Tibial artery (tissue), 4 donors: ENCODE results near the gene PPL.

Experiments
- DNase-seq, 2 donors: peaks; one replicate each; pipeline ENCODE4 v3.0.0-alpha.2; 2019
- H3K27ac ChIP-seq, 2 donors: fragments of 200-600 bp; sonication (generic) in 1 of 2; 1 replicate in 1 of 2; 2 replicates in 1 of 2; pipeline ENCODE4 v1.5.1; 2018 to 2019; ENCODE audit warnings: mild to moderate bottlenecking in 1 of 2
- H3K27me3 ChIP-seq, 2 donors: fragments of 200-600 bp; sonication (generic) in 1 of 2; one replicate each; pipeline versions ENCODE4 v1.5.1 to v1.6.0; 2016 to 2019
- H3K36me3 ChIP-seq, 3 donors: fragments of 200-600 bp; sonication (generic) in 2 of 3; one replicate each; pipeline ENCODE4 v1.5.1; 2016 to 2019; ENCODE audit warnings: mild to moderate bottlenecking in 2 of 3
- H3K4me1 ChIP-seq, 4 donors: fragments of 200-600 bp; sonication (generic) in 2 of 4; 1 replicate in 3 of 4; 2 replicates in 1 of 4; pipeline ENCODE4 v1.5.1; 2016 to 2019
- H3K4me3 ChIP-seq, 2 donors: fragments of 200-600 bp; sonication (generic) in 1 of 2; 1 replicate in 1 of 2; 2 replicates in 1 of 2; pipeline ENCODE4 v1.5.1; 2018 to 2019; ENCODE audit warnings: mild to moderate bottlenecking in 2 of 2
- H3K9me3 ChIP-seq, 3 donors: fragments of 200-600 bp; sonication (generic) in 1 of 3; one replicate each; pipeline ENCODE4 v1.5.1; 2016 to 2019
- intact Hi-C: fragments of 100-400 bp; cut with DNase I; formaldehyde crosslinking; loops from one replicate; pipeline ENCODE4 v1.15.0; 2023; ENCODE audit warnings: low total_unique reads
- TF ChIP-seq, protein P1 (sequence below), 2 experiments: fragments of 200-600 bp in 1 of 2; fragments of 450-650 bp in 1 of 2; IDR thresholded peaks; one replicate each; pipeline ENCODE4 v1.5.1; 2017 to 2019; ENCODE audit warnings: antibody characterized with exemption in 2 of 2, mild to moderate bottlenecking in 1 of 2, moderate library complexity in 1 of 2

The PPL gene

DNA sequence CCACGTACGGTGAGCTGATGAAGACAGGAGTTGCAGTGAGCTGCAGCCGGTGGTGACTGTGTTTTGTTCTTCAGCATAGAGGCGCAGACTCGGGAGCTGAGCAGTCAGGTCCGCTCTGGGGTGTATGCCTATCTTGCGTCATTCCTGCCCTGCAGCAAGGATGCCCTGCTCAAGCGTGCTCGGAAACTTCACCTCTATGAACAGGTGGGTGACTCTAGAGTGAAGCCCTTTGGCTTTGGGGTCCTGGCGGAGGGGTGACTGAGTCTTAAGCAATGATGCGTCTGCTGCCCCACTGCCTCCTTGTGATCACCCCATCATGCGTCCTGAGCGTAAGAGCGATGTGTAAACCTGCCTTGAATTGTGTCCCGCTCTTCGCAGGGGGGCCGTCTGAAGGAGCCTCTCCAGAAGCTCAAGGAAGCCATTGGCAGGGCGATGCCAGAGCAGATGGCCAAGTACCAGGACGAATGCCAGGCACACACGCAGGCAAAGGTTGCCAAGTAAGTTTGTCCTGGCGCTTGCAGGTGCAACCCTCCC lies 66.7 kb downstream of the PPL start:
- Histone ChIP-seq H3K27ac (no peak overlapping the region), H3K4me1 (no peaks in the 10 kb centered on the region), H3K4me3 (no peak overlapping the region), H3K9me3 (no peaks in the 10 kb centered on the region), H3K36me3 (peaks cover 59 to 70% (median 60%) of the 10 kb centered on the region in 3 donors), H3K27me3 (no peaks in the 10 kb centered on the region)
- intact Hi-C loops: no loop called here
- TF ChIP-seq, protein P1, sequence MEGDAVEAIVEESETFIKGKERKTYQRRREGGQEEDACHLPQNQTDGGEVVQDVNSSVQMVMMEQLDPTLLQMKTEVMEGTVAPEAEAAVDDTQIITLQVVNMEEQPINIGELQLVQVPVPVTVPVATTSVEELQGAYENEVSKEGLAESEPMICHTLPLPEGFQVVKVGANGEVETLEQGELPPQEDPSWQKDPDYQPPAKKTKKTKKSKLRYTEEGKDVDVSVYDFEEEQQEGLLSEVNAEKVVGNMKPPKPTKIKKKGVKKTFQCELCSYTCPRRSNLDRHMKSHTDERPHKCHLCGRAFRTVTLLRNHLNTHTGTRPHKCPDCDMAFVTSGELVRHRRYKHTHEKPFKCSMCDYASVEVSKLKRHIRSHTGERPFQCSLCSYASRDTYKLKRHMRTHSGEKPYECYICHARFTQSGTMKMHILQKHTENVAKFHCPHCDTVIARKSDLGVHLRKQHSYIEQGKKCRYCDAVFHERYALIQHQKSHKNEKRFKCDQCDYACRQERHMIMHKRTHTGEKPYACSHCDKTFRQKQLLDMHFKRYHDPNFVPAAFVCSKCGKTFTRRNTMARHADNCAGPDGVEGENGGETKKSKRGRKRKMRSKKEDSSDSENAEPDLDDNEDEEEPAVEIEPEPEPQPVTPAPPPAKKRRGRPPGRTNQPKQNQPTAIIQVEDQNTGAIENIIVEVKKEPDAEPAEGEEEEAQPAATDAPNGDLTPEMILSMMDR (IDR thresholded peaks at IDR 0.05): no peak
- no peak for DNase-seq

DNA sequence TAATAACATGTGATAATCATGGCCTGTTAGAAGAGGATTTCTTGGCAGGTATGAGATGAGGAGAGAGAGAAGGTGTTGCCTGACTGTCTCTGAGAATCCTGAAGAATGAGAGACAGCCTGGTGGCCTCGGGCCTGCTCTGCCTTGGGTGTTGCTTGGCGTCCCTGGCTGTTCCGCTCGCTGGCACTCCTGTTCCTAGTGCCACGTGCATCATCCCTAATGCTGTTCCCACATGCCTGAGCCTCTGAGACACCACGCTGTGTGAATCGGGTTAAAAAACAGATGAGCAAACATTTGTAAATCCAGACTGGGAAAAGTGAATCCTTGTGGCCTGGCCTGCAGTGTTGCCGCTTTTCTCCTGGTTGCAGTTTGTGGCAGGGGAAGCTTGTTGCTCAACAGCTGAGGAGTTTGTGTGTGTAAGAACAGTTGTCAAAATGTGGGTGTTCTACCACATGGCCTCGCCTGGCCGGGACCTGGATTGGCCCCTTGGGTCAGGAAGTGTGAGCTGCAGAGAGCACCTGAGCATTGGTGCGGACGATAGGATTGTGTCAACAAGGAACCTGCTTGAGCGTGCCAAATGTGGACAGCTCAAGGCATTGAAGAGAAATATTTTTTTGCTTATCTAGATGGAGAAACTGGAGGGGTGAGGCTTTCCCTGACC lies 67.7 kb downstream of the PPL start:
- DNase-seq: no peak
- Histone ChIP-seq H3K9me3 (no peaks in the 10 kb centered on the region), H3K27ac (no peak overlapping the region), H3K27me3 (no peaks in the 10 kb centered on the region), H3K4me3 (no peak overlapping the region), H3K36me3 (peaks cover 50 to 64% (median 51%) of the 10 kb centered on the region in 3 donors), H3K4me1 (peaks cover 0 to 4% (median 0%) of the 10 kb centered on the region in 4 donors)
- TF ChIP-seq, protein P1 (IDR thresholded peaks at IDR 0.05): no peak
- intact Hi-C loops: no loop called here

DNA sequence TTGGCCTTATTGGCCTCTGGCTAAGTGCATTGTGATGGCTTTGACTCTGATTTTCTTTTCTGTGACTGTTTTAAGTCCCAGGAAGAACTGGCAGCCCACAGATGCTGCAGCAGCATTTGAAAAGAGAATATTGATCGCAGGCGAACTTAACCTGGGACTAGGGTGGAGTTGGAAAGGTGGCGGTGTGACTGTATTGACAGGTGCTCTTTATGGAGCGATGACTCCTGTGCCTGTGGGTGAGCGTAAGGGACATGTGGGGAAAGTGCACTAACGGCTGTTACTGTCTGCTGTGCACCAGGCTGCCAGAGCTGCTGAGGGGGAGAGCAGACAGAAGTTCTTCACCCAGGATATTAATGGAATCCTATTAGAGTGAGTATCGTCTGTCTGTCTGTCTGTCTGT lies 68.4 kb downstream of the PPL start:
- Histone ChIP-seq H3K4me3 (no peak overlapping the region), H3K27ac (no peak overlapping the region), H3K4me1 (peaks cover 0 to 10% (median 0%) of the 10 kb centered on the region in 4 donors), H3K36me3 (peaks cover 43 to 64% (median 44%) of the 10 kb centered on the region in 3 donors), H3K27me3 (no peaks in the 10 kb centered on the region), H3K9me3 (no peaks in the 10 kb centered on the region)
- TF ChIP-seq, protein P1 (IDR thresholded peaks at IDR 0.05): no peak
- no peak for DNase-seq
- intact Hi-C loops: no loop called here

DNA sequence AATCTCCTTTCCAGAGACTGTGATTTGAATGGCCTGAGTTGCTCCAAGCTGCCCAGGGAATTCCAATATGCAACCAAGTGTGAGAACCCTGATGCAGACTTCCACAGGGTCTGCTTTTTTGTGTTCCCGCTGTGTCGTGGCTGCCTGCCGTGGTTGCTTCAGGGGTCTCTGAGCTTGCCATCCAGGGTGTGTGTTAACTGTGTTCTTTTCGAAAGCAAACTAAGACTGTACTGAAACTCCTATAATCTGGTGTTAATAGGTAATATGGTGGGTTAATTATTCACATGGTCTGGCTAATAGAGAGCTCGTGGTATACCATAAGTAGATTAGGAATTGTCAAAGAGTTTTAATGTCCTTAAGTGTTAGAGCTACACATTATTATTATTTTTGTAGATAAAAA lies 68.9 kb downstream of the PPL start:
- H3K36me3 ChIP-seq: peaks cover 39 to 64% (median 42%) of the 10 kb centered on the region in 3 donors
- H3K27me3 ChIP-seq: no peaks in the 10 kb centered on the region
- H3K4me1 ChIP-seq: peaks cover 0 to 11% (median 0%) of the 10 kb centered on the region in 4 donors
- TF ChIP-seq, protein P1 (IDR thresholded peaks at IDR 0.05): no peak
- intact Hi-C loops: no loop called here
- no peak overlapping the region for H3K27ac ChIP-seq
- no peak for DNase-seq
- H3K9me3 ChIP-seq: no peaks in the 10 kb centered on the region
- H3K4me3 ChIP-seq: no peak overlapping the region

DNA sequence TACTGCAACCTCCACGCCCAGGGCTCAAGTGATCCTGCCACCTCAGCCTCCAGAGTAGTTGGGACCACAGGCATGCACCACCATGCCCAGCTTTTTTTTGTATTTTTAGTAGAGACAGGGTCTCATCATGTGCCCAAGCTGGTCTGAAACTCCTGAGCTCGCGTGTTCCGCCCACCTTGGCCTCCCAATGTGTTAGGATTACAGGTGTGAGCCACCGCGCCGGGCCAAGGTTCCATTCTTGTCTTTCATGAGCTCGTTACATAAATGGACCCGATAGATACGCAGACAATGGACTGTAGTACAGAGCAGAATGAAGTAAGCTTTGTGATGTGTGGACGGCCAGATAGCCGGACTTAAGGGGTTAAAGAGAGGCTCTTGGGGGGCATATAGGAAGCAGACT lies 70.4 kb downstream of the PPL start:
- Histone ChIP-seq H3K9me3 (no peaks in the 10 kb centered on the region), H3K27ac (no peak overlapping the region), H3K4me3 (no peak overlapping the region), H3K4me1 (peaks cover 0 to 11% (median 0%) of the 10 kb centered on the region in 4 donors), H3K27me3 (no peaks in the 10 kb centered on the region), H3K36me3 (peaks cover 29 to 60% (median 39%) of the 10 kb centered on the region in 3 donors)
- DNase-seq: no peak
- TF ChIP-seq, protein P1 (IDR thresholded peaks at IDR 0.05): no peak
- intact Hi-C loops: no loop called here
